HG03442 (cell line): ENCODE results near the gene ECE2.

Source experiments
- ATAC-seq: cut with Tn5 transposase; IDR thresholded peaks from one replicate; pipeline ENCODE4 v1.9.1; 2021; ENCODE audit warnings: mild to moderate bottlenecking, moderate library complexity; ENCODE audit not compliant: unreplicated experiment

ECE2 gene

GRCh38 chr3:184311633-184312032 lies 35.8 kb downstream of the ECE2 start:
- ATAC-seq: no peak

- ATAC-seq: peak; percentile 84
Observed at GRCh38 chr3:184314363-184314699, 38.5 kb downstream of the ECE2 start, which contains the start of gene EIF4G1. EIF4G1 (plus strand) TSS chr3:184314606; CDS start chr3:184315797, 1,191 bp downstream.

GRCh38 chr3:184314700-184315542 lies 39.1 kb downstream of the ECE2 start:
- peak; percentile 34 for ATAC-seq

GRCh38 chr3:184315543-184315867 lies 39.7 kb downstream of the ECE2 start:
- ATAC-seq: no peak

GRCh38 chr3:184315871-184316661 lies 40.2 kb downstream of the ECE2 start:
- no peak for ATAC-seq

- ATAC-seq: no peak
Observed at GRCh38 chr3:184316792-184317191, 41.0 kb downstream of the ECE2 start.

GRCh38 chr3:184317201-184317600 lies 41.4 kb downstream of the ECE2 start:
- no peak for ATAC-seq

- no peak for ATAC-seq
Observed at GRCh38 chr3:184320104-184320445, 44.3 kb downstream of the ECE2 start.

GRCh38 chr3:184321666-184322065 lies 45.8 kb downstream of the ECE2 start:
- ATAC-seq: no peak

GRCh38 chr3:184322731-184323487 lies 47.1 kb downstream of the ECE2 start:
- no peak for ATAC-seq

- no peak for ATAC-seq
Observed at GRCh38 chr3:184323696-184324095, 47.9 kb downstream of the ECE2 start.

GRCh38 chr3:184325269-184325668 lies 49.4 kb downstream of the ECE2 start:
- no peak for ATAC-seq

- no peak for ATAC-seq
Observed at GRCh38 chr3:184325715-184326369, 50.0 kb downstream of the ECE2 start.

- no peak for ATAC-seq
Observed at GRCh38 chr3:184327171-184327570, 51.3 kb downstream of the ECE2 start.

GRCh38 chr3:184328516-184328915 lies 52.7 kb downstream of the ECE2 start:
- ATAC-seq: no peak

GRCh38 chr3:184332370-184333090 lies 56.7 kb downstream of the ECE2 start:
- no peak for ATAC-seq

- no peak for ATAC-seq
Observed at GRCh38 chr3:184333190-184333589, 57.4 kb downstream of the ECE2 start.

- no peak for ATAC-seq
Observed at GRCh38 chr3:184333700-184334099, 57.9 kb downstream of the ECE2 start.

GRCh38 chr3:184334470-184335158 lies 58.8 kb downstream of the ECE2 start:
- no peak for ATAC-seq

- peak; percentile 2 for ATAC-seq
Observed at GRCh38 chr3:184335291-184335660, 59.5 kb downstream of the ECE2 start.
